K562 (cell line): Measurements from ENCODE around the gene RSRP1. TPM values are rescaled to one million over a fixed set of nuclear protein-coding genes. Genes with fewer than 3 reads are reported as not detected.

Experiments used
- ATF7 ChIP-seq: fragments of 450-650 bp; IDR thresholded peaks from 2 replicates; pipeline ENCODE4 v1.7.1; 2014; ENCODE audit warnings: mild to moderate bottlenecking, moderate library complexity
- CBX5 ChIP-seq: IDR thresholded peaks from 2 replicates; pipeline ENCODE4 v1.6.1; 2014; ENCODE audit warnings: low read depth, borderline replicate concordance
- DACH1 ChIP-seq: fragments of 450-650 bp; IDR thresholded peaks from 2 replicates; pipeline ENCODE4 v1.6.1; 2018; ENCODE audit not compliant: partially characterized antibody
- EGR1 ChIP-seq: fragments of 450-650 bp; conservative IDR thresholded peaks from 2 replicates; pipeline ENCODE4 v1.6.1; 2017; ENCODE audit warnings: mild to moderate bottlenecking
- FOXA3 ChIP-seq, 2 experiments: fragments of 450-650 bp in 1 of 2; sonication (generic) in 1 of 2; formaldehyde crosslinking; IDR thresholded peaks in 1 of 2; conservative IDR thresholded peaks in 1 of 2; 2 replicates each; pipeline versions ENCODE4 v1.4.0 to v1.8.0; 2020 to 2022; ENCODE audit warnings: mild to moderate bottlenecking in 2 of 2, missing genetic modification reagents in 1 of 2
- KDM1A ChIP-seq, 2 experiments: fragments of 450-650 bp; IDR thresholded peaks; 2 replicates each; pipeline ENCODE4 v1.6.1; 2016; ENCODE audit warnings: mild to moderate bottlenecking in 2 of 2
- LCOR ChIP-seq: sonication (generic); formaldehyde crosslinking; IDR thresholded peaks from 2 replicates; pipeline ENCODE4 v1.8.0; 2022; ENCODE audit warnings: mild to moderate bottlenecking, missing genetic modification reagents
- MITF ChIP-seq: IDR thresholded peaks from 2 replicates; pipeline ENCODE4 v1.6.1; 2014; ENCODE audit warnings: antibody characterized with exemption
- NR2F6 ChIP-seq: fragments of 450-650 bp; formaldehyde crosslinking; IDR thresholded peaks from 2 replicates; pipeline ENCODE4 v1.4.0; 2020; ENCODE audit warnings: mild to moderate bottlenecking
- POU5F1 ChIP-seq: fragments of 150-350 bp; IDR thresholded peaks from 2 replicates; pipeline ENCODE4 v1.6.1; 2014; ENCODE audit warnings: borderline replicate concordance, low read length, low read depth, mild to moderate bottlenecking; ENCODE audit not compliant: partially characterized antibody
- SFPQ ChIP-seq: fragments of 200-400 bp; formaldehyde crosslinking; IDR thresholded peaks from 2 replicates; pipeline ENCODE4 v1.6.1; 2017; ENCODE audit warnings: mild to moderate bottlenecking, low read depth, low read length, moderate library complexity
- SLC30A9 ChIP-seq: fragments of 250-450 bp; sonication (Bioruptor Pico); IDR thresholded peaks from 2 replicates; pipeline ENCODE4 v1.8.0; 2022; ENCODE audit warnings: mild to moderate bottlenecking, moderate library complexity
- TCFL5 ChIP-seq: fragments of 250-450 bp; sonication (Bioruptor Pico); conservative IDR thresholded peaks from 2 replicates; pipeline ENCODE4 v1.6.1; 2021; ENCODE audit warnings: mild to moderate bottlenecking, moderate library complexity, matching md5 sums
- VEZF1 ChIP-seq: fragments of 200-800 bp; sonication (Bioruptor generic); IDR thresholded peaks from 2 replicates; pipeline ENCODE4 v1.6.1; 2017; ENCODE audit warnings: missing genetic modification characterization, missing compliant biosample characterization
- ZHX1 ChIP-seq: fragments of 150-350 bp; conservative IDR thresholded peaks from 2 replicates; pipeline ENCODE4 v1.6.1; 2014; ENCODE audit warnings: low read length
- ZKSCAN3 ChIP-seq: fragments of 250-450 bp; sonication (Bioruptor Pico); IDR thresholded peaks from 2 replicates; pipeline ENCODE4 v1.4.0; 2020
- ZNF23 ChIP-seq: fragments of 250-450 bp; sonication (Bioruptor Pico); IDR thresholded peaks from 2 replicates; pipeline ENCODE4 v1.4.0; 2020; ENCODE audit warnings: mild to moderate bottlenecking
- ZNF507 ChIP-seq: conservative IDR thresholded peaks from 2 replicates; pipeline ENCODE4 v1.6.1; 2017; ENCODE audit warnings: missing genetic modification characterization, missing compliant biosample characterization
- ZNF780A ChIP-seq: fragments of 250-450 bp; sonication (Bioruptor Pico); IDR thresholded peaks from 2 replicates; pipeline ENCODE4 v1.5.0; 2021; ENCODE audit warnings: mild to moderate bottlenecking
- ZZZ3 ChIP-seq: fragments of 450-650 bp; IDR thresholded peaks from 2 replicates; pipeline ENCODE4 v1.6.1; 2016; ENCODE audit warnings: antibody characterized with exemption, mild to moderate bottlenecking, moderate library complexity
- polyA plus RNA-seq, 8 experiments: library from polyadenylated mRNA; depleted of rRNA in 4 of 8; stranded (reverse) in 5 of 8; unstranded in 3 of 8; fragments of >200 nt; fragmentation: Nextera tagmentation in 2 of 8; fragmentation: Illumina TruSeq in 1 of 8; extraction: Ambion mirVana in 2 of 8; extraction: Trizol in 1 of 8; gene quantifications; 2 replicates each; pipeline versions ENCODE4 v1.2.1 to v1.2.3, GENCODE V29; 2011 to 2014; ENCODE audit warnings: inconsistent platforms in 1 of 8, missing spikeins in 1 of 8
- total RNA-seq, 7 experiments: library from RNA; depleted of rRNA in 6 of 7; stranded (reverse); fragments of >200 nt in 6 of 7; fragmentation: Illumina TruSeq in 2 of 7; extraction: Trizol in 2 of 7; gene quantifications; 2 replicates each; pipeline versions ENCODE4 v1.2.1 to v1.2.3, GENCODE V29; 2011 to 2021; ENCODE audit warnings: low replicate concordance in 1 of 7

The RSRP1 gene
- total and polyA plus RNA-seq, 9 of the 15 experiments (the other 6 are each of a cell fraction or from before 2014, with no cell fraction given), result 27.2 to 283 (median 146) TPM

GRCh38 chr1:25245809-25246599, 1.2 kb downstream of the RSRP1 start (continued):
- no peak for TF ChIP-seq ZZZ3
- TF ChIP-seq DACH1, result no peak
- no peak for TF ChIP-seq TCFL5 (CRISPR knock-in tag)
- TF ChIP-seq CBX5, result no peak
- 0 out of 2 replicates have a peak, but pooled peaks have one; percentile 4 for TF ChIP-seq ZNF23
- TF ChIP-seq ZHX1, result no peak
- TF ChIP-seq SFPQ, result no peak
- TF ChIP-seq LCOR (CRISPR knock-in tag), result peak; percentile 73; the same call in 1 of the 2 replicates
- TF ChIP-seq POU5F1, result no peak
- no peak for TF ChIP-seq KDM1A (IDR thresholded peaks at IDR 0.05)
- no peak for TF ChIP-seq ZNF780A (CRISPR knock-in tag)
- no peak for TF ChIP-seq MITF
- TF ChIP-seq VEZF1, result no peak
- no peak for TF ChIP-seq ZNF507 (tag)
- TF ChIP-seq ATF7, result no peak
- TF ChIP-seq FOXA3 (CRISPR knock-in tag; conservative IDR thresholded peaks at IDR 0.05 in 1 of 2, IDR thresholded peaks at IDR 0.05 in 1 of 2), result peak in 1 of 2 experiments; percentile 74; a peak in 1 of 4 replicates
- TF ChIP-seq NR2F6 (CRISPR knock-in tag), result 0 out of 2 replicates have a peak, but pooled peaks have one; percentile 8
- TF ChIP-seq EGR1, result peak; percentile 87
- TF ChIP-seq SLC30A9 (CRISPR knock-in tag), result no peak
- no peak for TF ChIP-seq ZKSCAN3 (CRISPR knock-in tag)
